SK-N-MC (cell line): ENCODE data around the gene BRMS1L.

Experiments used
- EZH2 ChIP-seq: fragments of 200-600 bp; sonication (generic); IDR thresholded peaks from one replicate; pipeline ENCODE4 v1.6.1; 2017; ENCODE audit warnings: antibody characterized with exemption
- FOXP2 ChIP-seq: optimal IDR thresholded peaks from 2 replicates; pipeline ENCODE3; 2011; ENCODE audit warnings: mild to moderate bottlenecking, moderate library complexity; ENCODE audit not compliant: insufficient read depth; ENCODE audit errors: extremely low read length, control extremely low read depth
- POLR2AphosphoS5 ChIP-seq: IDR thresholded peaks from 2 replicates; pipeline ENCODE4 v1.6.1; 2012; ENCODE audit warnings: mild to moderate bottlenecking, low read depth, low read length, borderline replicate concordance

DNA sequence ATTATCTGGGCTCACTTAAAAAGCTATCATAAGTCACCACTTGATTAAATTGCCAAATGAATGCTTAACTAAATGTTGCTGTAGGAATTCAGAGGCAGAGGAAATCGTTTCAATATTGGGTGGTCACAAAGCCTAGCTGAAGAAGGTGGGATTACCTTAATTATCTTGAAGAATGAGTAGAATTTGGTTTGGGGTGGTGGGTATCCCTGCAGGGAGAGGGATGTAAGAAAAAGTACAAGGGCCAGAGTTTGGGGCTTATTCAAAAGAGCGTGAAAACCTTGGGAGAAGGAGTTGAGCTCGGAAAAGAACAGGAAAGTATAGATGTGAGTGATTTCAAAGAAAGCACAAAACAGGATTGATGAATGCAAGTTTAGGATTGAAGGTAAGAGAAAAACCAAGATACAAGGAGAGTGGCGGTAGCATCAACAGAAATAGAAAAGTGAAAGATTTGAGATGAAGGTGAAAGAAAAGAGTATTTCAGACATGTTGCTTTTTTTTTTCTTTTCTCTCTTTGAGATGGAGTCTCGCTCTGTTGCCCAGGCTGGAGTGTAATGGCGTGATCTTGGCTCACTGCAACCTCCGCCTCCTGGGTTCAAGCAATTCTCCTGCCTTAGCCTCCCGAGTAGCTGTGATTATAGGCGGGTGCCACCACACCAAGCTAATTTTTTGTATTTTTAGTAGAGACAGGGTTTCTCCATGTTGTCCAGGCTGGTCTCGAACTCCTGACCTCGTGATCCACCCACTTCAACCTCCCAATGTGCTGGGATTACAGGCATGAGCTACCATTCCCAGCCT, 1.7 kb downstream of the BRMS1L start:
- TF ChIP-seq POLR2AphosphoS5 (no peak), EZH2 (no peak), FOXP2 (no peak)
